HPDE6-E6E7 (cell line): ENCODE data around the gene RO60.
A peak's percentile ranks its signal among the peaks of the same experiment; 100 is the strongest.

Experiments
- DNase-seq: peaks from one replicate; pipeline ENCODE4 v3.0.0; 2011; ENCODE audit warnings: missing footprints; ENCODE audit errors: extremely low spot score

RO60 gene

GRCh38 chr1:193060938-193061337, 1.5 kb downstream of the RO60 start:
- no peak for DNase-seq

- no peak for DNase-seq
Measured at GRCh38 chr1:193062698-193063463, 3.5 kb downstream of the RO60 start.

GRCh38 chr1:193065954-193066353, 6.5 kb downstream of the RO60 start:
- DNase-seq: no peak

- no peak for DNase-seq
Measured at GRCh38 chr1:193066606-193067005, 7.2 kb downstream of the RO60 start.

DNA sequence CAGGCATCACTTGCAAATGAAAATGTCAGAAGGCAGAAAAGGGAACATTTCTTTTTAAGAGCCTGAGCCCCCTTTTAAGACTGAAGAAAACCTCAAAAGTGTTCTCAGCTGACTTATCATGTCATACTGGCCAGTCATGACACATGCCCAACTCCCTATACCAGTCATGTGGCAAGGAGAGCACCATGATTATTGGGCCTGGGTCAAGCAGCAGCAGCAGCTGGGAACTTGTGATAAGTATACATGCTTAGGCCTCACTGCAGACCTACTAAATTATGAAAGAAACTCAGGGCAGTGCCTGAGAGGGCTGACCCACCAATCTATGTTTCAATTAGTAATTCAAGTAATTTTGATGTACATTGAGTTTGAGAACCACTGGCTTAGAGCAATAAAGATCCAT, 8.6 kb downstream of the RO60 start:
- DNase-seq: no peak

DNA sequence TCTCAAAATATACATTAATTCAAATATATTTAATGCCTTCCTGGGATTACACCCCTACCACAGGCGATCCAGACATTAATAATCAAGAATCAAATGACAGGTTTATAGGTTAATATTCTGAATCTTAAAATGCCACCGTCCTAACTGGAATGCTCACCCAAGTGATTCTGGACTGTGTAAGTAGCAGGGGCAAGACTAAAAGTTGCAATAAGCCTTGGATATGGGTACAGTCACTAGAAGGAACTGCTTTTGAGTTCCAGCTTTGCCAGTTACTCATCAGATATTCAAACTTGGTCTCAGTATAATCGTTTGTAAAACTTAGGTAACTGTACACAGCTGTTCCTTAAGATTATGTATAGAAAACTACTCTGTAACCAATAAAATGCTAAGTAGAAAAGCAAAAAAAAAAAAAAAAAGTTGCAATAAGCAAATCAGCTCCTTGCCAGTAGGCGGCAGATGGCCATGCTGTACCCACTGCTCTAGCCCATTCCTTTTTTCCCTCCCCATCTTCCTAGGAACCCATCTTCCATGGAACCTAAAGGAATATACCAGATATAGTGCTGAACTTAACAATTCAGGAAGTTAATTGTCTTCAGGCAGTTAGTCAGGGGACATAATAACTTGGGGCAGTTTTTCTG, 10.5 kb downstream of the RO60 start:
- DNase-seq: no peak

- DNase-seq: no peak
Measured at GRCh38 chr1:193070386-193070753, 11.0 kb downstream of the RO60 start.

- no peak for DNase-seq
Measured at GRCh38 chr1:193070942-193071341, 11.5 kb downstream of the RO60 start.

DNA sequence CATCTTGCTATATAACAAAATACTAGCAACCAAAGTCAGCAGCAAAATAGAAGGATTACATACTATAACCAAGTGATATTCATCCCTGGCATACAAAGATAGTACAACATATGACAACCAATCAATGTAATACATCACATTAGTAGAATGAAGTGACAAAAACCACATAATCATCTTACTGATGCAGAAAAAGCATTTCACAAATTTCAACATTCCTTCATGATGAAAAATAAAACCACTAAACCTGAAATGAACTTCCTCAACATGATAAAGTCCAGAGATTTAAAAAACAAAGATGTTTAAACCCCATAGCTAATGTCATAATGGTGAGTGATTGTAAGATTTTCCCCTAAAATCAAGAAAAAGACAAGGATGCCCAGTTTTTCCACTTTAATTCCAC, 18.6 kb downstream of the RO60 start:
- DNase-seq: no peak

DNA sequence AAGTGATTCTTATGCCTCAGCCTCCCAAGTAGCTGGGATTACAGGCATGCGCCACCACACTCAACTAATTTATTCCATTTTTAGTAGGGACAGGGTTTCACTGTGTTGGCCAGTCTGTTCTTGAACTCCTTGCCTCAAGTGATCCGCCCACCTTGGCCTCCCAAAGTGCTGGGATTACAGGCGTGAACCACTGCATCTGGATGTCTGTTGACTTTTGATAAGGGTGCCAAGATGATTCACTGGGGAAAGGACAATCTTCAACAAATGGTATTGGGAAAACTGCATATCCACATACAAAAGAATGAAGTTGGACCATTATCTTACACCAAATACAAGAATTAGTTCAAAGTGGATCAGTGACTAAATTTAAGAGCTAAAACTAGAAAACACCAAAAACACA, 19.8 kb downstream of the RO60 start:
- no peak for DNase-seq

DNA sequence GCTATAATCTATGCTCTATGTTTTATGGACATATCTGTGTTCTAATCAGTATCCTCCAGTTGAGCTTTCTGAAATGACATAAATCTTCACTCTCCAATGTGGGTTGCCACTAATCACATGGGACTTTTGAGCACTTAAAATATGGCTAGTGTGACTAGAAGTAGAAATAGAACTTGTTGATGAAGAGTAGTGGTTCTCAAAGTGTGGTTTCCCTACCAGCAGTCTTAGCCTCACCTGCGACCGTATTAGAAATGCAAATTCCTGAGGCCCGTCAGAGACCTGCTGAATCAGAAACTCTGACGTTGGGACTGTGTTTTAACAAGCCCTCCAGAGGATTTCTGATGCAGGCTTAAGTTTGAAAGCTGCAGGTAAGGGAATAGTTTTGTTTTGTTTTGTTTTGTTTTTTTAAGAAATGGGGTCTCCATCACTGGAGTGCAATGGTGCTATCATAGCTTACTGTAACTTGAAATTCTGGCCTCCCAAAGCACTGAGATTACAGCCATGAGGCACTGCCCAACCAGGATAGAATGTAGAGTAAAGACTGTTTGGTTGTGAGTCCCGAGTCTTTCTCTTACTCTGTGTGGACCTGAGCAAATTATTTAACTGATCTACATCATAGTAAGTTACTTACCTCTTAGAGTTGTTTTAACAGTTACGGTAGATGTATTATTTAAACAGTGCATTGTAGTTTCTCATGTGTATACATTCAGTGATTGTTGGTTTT, 24.1 kb downstream of the RO60 start:
- no peak for DNase-seq

GRCh38 chr1:193085263-193085662, 25.9 kb downstream of the RO60 start:
- DNase-seq: no peak

GRCh38 chr1:193086342-193086741, 26.9 kb downstream of the RO60 start:
- DNase-seq: no peak

DNA sequence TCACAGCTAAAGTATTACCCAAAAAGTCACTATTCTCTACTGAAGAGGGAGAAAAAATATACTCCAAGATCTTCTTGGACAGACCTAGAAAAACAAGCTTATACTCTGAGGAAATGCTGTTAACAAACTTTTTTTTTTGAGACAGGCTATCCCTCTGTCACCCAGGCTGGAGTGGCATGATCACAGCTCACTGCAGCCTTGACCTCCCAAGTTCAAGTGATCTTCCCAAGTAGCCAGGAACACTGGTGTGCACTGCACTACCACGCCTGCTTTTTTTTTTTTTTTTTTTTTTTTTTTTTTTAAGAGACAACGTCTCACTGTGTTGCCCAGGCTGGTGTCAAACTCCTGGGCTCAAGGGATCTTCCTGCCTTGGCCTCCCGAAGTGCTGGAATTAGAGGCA, 28.5 kb downstream of the RO60 start:
- DNase-seq: no peak

DNA sequence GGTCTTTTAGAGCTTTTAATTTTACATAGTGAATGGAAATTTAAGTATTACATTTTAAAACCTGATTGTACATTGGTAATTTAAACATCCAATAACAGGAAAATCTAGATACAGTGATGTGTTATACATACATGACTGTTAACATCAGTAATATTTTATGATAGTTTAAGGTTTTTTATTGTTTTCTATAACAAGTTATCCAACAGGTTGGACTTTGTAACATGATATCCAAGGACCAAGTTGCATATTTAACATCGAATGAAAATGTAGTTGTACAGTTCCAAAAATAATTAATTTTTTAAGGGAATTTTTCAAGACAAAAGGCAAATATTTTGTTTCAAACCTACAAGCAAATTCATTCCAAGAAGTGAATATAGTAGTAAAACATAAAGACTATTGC, 31.5 kb downstream of the RO60 start:
- DNase-seq: no peak

GRCh38 chr1:193094112-193094511, 34.7 kb downstream of the RO60 start:
- DNase-seq: no peak

- no peak for DNase-seq
Measured at GRCh38 chr1:193102662-193103061, 43.2 kb downstream of the RO60 start.

GRCh38 chr1:193103759-193104501, 44.5 kb downstream of the RO60 start:
- DNase-seq: no peak

DNA sequence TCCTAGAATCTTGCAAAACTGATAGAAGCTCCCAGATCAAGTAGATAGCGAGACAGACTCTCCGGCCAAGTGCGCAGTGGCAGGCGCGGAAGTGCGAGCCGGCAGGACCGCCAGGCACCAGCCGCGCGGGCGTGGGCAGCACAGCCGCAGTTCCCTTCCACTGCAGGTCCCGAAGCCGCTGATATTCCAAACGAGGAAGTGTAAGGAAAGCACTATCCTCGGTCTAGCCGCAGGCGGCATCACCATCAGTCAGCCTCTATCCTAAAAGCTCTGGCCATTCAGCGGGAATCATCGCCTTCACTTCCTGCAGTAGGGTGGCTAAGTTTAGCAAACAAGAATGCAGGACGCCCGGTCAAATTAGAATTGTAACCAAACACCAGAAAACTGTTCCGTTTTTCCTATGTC, 45.1 kb downstream of the RO60 start:
- DNase-seq: peak; percentile 29

- DNase-seq: peak; percentile 87
Measured at GRCh38 chr1:193104907-193105820, 45.8 kb downstream of the RO60 start, which contains the start of gene GLRX2. GLRX2 (minus strand) TSS chr1:193105414; CDS start chr1:193105382, 32 bp downstream.

DNA sequence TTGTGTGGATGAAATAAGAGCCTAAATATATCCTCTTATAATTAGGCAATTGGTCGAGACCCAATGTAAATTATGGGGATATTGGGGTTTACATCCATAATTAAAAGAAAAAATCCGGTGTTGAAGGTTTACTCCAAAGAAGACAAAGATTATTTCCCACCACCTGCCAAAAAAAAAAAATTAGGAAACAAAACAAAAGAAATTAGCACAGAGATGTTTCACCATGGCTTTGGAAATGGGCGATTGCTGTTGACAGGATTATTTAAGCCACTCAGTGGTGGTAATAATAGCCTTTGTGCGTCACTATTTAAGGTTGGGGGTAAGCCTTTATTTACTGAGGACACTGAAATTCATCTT, 46.4 kb downstream of the RO60 start:
- no peak for DNase-seq
